H1 (cell line): ENCODE results near the gene CUEDC1. TPM values are rescaled to one million over a fixed set of nuclear protein-coding genes. Genes with fewer than 3 reads are reported as not detected.

ENCODE experiments used
- ASH2L ChIP-seq: fragments of 200-600, 300-600 bp; sonication (generic); IDR thresholded peaks from one replicate; pipeline ENCODE4 v1.7.1; 2017; ENCODE audit warnings: low read length
- CHD1 ChIP-seq: IDR thresholded peaks from 2 replicates; pipeline ENCODE4 v1.6.1; 2012; ENCODE audit warnings: low read depth, low read length, improper control_type of control experiment
- CTBP2 ChIP-seq: IDR thresholded peaks from 2 replicates; pipeline ENCODE4 v1.7.0; 2011; ENCODE audit warnings: borderline replicate concordance, mild to moderate bottlenecking, moderate library complexity, mixed read lengths, low read length; ENCODE audit not compliant: insufficient read depth, insufficient read length
- CTCF ChIP-seq, 3 experiments: IDR thresholded peaks; 1 replicate in 2 of 3; 2 replicates in 1 of 3; pipeline versions ENCODE4 v1.5.1 to v1.6.1; 2011; ENCODE audit warnings: low read length in 3 of 3, mild to moderate bottlenecking in 3 of 3, inconsistent platforms in 2 of 3, low read depth in 1 of 3, moderate library complexity in 1 of 3; ENCODE audit not compliant: insufficient read depth in 1 of 3; ENCODE audit errors: control extremely low read depth in 1 of 3
- GABPA ChIP-seq: IDR thresholded peaks from 2 replicates; pipeline ENCODE4 v1.6.1; 2011; ENCODE audit warnings: mild to moderate bottlenecking, low read length, moderate library complexity, borderline replicate concordance; ENCODE audit not compliant: insufficient read depth
- KDM1A ChIP-seq: fragments of 200-600, 300-600 bp; sonication (generic); IDR thresholded peaks from 2 replicates; pipeline ENCODE4 v1.7.1; 2016; ENCODE audit warnings: mild to moderate bottlenecking, low read length, borderline replicate concordance
- MAX ChIP-seq: IDR thresholded peaks from 2 replicates; pipeline ENCODE4 v1.6.1; 2012; ENCODE audit warnings: inconsistent platforms
- POU5F1 ChIP-seq: IDR thresholded peaks from 2 replicates; pipeline ENCODE4 v1.6.1; 2011; ENCODE audit warnings: low read depth, mild to moderate bottlenecking, low read length, moderate library complexity
- RAD21 ChIP-seq, 2 experiments: IDR thresholded peaks in 1 of 2; conservative IDR thresholded peaks in 1 of 2; 2 replicates each; pipeline ENCODE4 v1.6.1; 2011; ENCODE audit warnings: low read depth in 2 of 2, low read length in 2 of 2, improper control_type of control experiment in 1 of 2, inconsistent platforms in 1 of 2, mild to moderate bottlenecking in 1 of 2, moderate library complexity in 1 of 2
- RBBP5 ChIP-seq: IDR thresholded peaks from 2 replicates; pipeline ENCODE4 v1.7.1; 2012; ENCODE audit warnings: low read depth, mild to moderate bottlenecking, inconsistent platforms, low read length, moderate library complexity, borderline replicate concordance
- SIN3A ChIP-seq, 2 experiments: IDR thresholded peaks in 1 of 2; conservative IDR thresholded peaks in 1 of 2; 2 replicates each; pipeline ENCODE4 v1.6.1; 2011 to 2012; ENCODE audit warnings: low read length in 2 of 2, improper control_type of control experiment in 1 of 2, low read depth in 1 of 2, mild to moderate bottlenecking in 1 of 2
- SIRT6 ChIP-seq: IDR thresholded peaks from one replicate; pipeline ENCODE4 v1.7.1; 2012; ENCODE audit warnings: low read length, inconsistent platforms
- SP4 ChIP-seq: IDR thresholded peaks from 2 replicates; pipeline ENCODE4 v1.6.1; 2012; ENCODE audit warnings: low read length, inconsistent platforms
- TAF7 ChIP-seq: optimal IDR thresholded peaks from 2 replicates; pipeline ENCODE3; 2011; ENCODE audit warnings: low read depth, mild to moderate bottlenecking, inconsistent platforms, low read length, moderate library complexity, borderline replicate concordance
- TCF12 ChIP-seq: IDR thresholded peaks from 2 replicates; pipeline ENCODE4 v1.6.1; 2011; ENCODE audit warnings: low read depth, mild to moderate bottlenecking, low read length
- YY1 ChIP-seq: IDR thresholded peaks from 2 replicates; pipeline ENCODE4 v1.6.1; 2011; ENCODE audit warnings: low read depth, mild to moderate bottlenecking, low read length
- ZNF274 ChIP-seq: IDR thresholded peaks from 2 replicates; pipeline ENCODE4 v1.7.0; 2012; ENCODE audit warnings: low read length, borderline replicate concordance; ENCODE audit errors: extremely low read depth
- polyA plus RNA-seq, 7 experiments: library from polyadenylated mRNA; depleted of rRNA in 3 of 7; stranded (reverse) in 5 of 7; unstranded in 2 of 7; fragments of >200 nt in 5 of 7; fragments of 200-250 nt in 2 of 7; gene quantifications; 1 replicate in 5 of 7; 2 replicates in 1 of 7; 4 replicates in 1 of 7; pipeline versions ENCODE4 v1.2.1 to v1.2.3, GENCODE V29; 2011 to 2013; ENCODE audit warnings: missing spikeins in 2 of 7, mixed read lengths in 2 of 7
- total RNA-seq: library from RNA; stranded (reverse); fragmentation: NEBNext Ultra II Directional; extraction: Animal tissue kit (Norgen Biotek cat#: 25700); gene quantifications from 2 replicates; pipeline ENCODE4 v1.2.1, GENCODE V29; 2021

CUEDC1 gene
- total and polyA plus RNA-seq, 2 of the 8 experiments (the other 6 are each of a cell fraction or from before 2014, with no cell fraction given) = 4.0 to 10.7 TPM

- TF ChIP-seq CTCF (IDR thresholded peaks at IDR 0.05; ENCODE audit: control extremely low read depth in 1 of 3, insufficient read depth in 1 of 3, low read depth in 1 of 3, low read length in 3 of 3) (no peak), GABPA (no peak), CHD1 (no peak), POU5F1 (no peak), SIRT6 (no peak), TCF12 (no peak), TAF7 (no peak), RAD21 (IDR thresholded peaks at IDR 0.05 in 1 of 2, conservative IDR thresholded peaks at IDR 0.05 in 1 of 2; ENCODE audit: low read depth in 2 of 2, low read length in 2 of 2) (0 out of 4 replicates have a peak, but pooled peaks of 1 of the 2 experiments have one; percentile 2), RBBP5 (0 out of 2 replicates have a peak, but pooled peaks have one; percentile 33), YY1 (no peak), KDM1A (no peak), MAX (0 out of 2 replicates have a peak, but pooled peaks have one; percentile 18), ASH2L (peak; percentile 41), CTBP2 (no peak), SP4 (no peak), ZNF274 (no peak), SIN3A (conservative IDR thresholded peaks at IDR 0.05 in 1 of 2, IDR thresholded peaks at IDR 0.05 in 1 of 2; ENCODE audit: low read depth in 1 of 2, low read length in 2 of 2) (peak in 1 of 2 experiments; percentile 49; a peak in 2 of 4 replicates)
- TF ChIP-seq, all 59 proteins: peak for 6
These were observed 31.8 kb upstream of the CUEDC1 start (continued) for GRCh38 chr17:57986841-57987580.
